ENCODE results near the gene CYB5R4. TPM values are rescaled to one million over a fixed set of nuclear protein-coding genes. Genes with fewer than 3 reads are reported as not detected.

The CYB5R4 gene
- total RNA-seq, 1 experiment from 2014 or later: 12.5 TPM

DNA sequence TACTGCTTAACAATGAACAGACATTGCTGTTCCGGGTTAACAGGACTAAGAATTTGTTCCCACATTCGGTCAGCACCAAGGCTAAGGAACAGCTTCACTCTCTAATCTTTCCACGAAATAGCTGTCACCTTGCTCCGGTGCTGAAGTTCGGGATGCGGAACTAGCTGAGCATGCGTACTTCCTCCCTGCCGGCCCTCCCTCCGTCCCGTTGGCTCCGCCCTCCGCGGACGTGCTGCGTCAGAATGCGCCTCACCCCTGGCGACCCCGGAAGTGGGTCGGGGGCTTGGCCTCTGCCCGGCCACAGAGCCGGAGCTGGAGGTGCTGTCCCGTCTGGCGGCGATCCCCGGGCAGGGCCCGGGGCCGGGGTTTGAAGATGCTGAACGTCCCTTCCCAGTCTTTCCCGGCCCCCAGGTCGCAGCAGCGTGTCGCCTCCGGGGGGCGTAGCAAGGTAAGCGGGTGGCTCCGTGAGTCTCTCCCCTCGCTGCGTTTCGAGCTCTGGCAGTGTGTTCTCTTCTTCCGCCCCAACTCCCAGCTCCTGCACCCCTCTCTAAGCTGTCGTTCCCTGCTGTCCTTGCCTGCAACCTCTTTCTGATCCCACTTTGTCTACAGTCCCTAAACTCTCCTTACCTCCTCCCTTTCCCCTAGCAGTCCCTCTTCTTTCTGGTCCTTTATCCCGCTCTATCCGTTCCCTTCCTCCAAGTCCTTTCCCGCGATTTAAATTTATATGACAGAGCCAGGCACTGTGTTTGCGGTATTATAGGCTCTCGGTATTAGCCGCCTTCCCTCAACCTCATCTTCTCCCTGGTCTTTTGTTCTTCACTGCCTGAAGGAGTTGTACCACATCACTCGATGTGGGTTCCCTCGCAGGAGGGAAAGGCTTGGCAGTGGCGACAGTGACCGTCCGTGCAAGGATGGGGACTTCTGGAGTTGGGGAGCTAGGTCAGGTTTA, at the start of gene CYB5R4 (continued):
- TF ChIP-seq E2F1 (CRISPR knock-in tag; IDR thresholded peaks at IDR 0.05) (peak; percentile 94), CREM (CRISPR knock-in tag; IDR thresholded peaks at IDR 0.05) (peak; percentile 78), ETV6 (CRISPR knock-in tag; IDR thresholded peaks at IDR 0.05) (peak; percentile 84), TCF7 (CRISPR knock-in tag; IDR thresholded peaks at IDR 0.05; ENCODE audit: low read depth) (peak; percentile 90), NFATC4 (CRISPR knock-in tag; IDR thresholded peaks at IDR 0.05) (no peak), ZNF281 (CRISPR knock-in tag; IDR thresholded peaks at IDR 0.05) (peak; percentile 95), ZNF317 (CRISPR knock-in tag; IDR thresholded peaks at IDR 0.05; ENCODE audit: borderline replicate concordance, low read depth) (no peak), ZNF219 (CRISPR knock-in tag; IDR thresholded peaks at IDR 0.05; ENCODE audit: borderline replicate concordance) (peak; percentile 98), ZNF232 (CRISPR knock-in tag; IDR thresholded peaks at IDR 0.05) (peak; percentile 97), TEAD1 (CRISPR knock-in tag; IDR thresholded peaks at IDR 0.05) (peak; percentile 94), CBFB (CRISPR knock-in tag; IDR thresholded peaks at IDR 0.05; ENCODE audit: low read depth) (no peak), HMGA2 (CRISPR knock-in tag; IDR thresholded peaks at IDR 0.05) (no peak), MXD4 (CRISPR knock-in tag; IDR thresholded peaks at IDR 0.05; ENCODE audit: borderline replicate concordance) (no peak), SMAD3 (CRISPR knock-in tag; IDR thresholded peaks at IDR 0.05; ENCODE audit: borderline replicate concordance) (peak; percentile 91)
- TF ChIP-seq, protein P1, sequence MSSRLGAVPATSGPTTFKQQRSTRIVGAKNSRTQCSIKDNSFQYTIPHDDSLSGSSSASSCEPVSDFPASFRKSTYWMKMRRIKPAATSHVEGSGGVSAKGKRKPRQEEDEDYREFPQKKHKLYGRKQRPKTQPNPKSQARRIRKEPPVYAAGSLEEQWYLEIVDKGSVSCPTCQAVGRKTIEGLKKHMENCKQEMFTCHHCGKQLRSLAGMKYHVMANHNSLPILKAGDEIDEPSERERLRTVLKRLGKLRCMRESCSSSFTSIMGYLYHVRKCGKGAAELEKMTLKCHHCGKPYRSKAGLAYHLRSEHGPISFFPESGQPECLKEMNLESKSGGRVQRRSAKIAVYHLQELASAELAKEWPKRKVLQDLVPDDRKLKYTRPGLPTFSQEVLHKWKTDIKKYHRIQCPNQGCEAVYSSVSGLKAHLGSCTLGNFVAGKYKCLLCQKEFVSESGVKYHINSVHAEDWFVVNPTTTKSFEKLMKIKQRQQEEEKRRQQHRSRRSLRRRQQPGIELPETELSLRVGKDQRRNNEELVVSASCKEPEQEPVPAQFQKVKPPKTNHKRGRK (CRISPR knock-in tag; IDR thresholded peaks at IDR 0.05; ENCODE audit: borderline replicate concordance): no peak
- TF ChIP-seq, protein P2, sequence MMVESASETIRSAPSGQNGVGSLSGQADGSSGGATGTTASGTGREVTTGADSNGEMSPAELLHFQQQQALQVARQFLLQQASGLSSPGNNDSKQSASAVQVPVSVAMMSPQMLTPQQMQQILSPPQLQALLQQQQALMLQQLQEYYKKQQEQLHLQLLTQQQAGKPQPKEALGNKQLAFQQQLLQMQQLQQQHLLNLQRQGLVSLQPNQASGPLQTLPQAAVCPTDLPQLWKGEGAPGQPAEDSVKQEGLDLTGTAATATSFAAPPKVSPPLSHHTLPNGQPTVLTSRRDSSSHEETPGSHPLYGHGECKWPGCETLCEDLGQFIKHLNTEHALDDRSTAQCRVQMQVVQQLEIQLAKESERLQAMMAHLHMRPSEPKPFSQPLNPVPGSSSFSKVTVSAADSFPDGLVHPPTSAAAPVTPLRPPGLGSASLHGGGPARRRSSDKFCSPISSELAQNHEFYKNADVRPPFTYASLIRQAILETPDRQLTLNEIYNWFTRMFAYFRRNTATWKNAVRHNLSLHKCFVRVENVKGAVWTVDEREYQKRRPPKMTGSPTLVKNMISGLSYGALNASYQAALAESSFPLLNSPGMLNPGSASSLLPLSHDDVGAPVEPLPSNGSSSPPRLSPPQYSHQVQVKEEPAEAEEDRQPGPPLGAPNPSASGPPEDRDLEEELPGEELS (CRISPR knock-in tag; IDR thresholded peaks at IDR 0.05): peak; percentile 98

DNA sequence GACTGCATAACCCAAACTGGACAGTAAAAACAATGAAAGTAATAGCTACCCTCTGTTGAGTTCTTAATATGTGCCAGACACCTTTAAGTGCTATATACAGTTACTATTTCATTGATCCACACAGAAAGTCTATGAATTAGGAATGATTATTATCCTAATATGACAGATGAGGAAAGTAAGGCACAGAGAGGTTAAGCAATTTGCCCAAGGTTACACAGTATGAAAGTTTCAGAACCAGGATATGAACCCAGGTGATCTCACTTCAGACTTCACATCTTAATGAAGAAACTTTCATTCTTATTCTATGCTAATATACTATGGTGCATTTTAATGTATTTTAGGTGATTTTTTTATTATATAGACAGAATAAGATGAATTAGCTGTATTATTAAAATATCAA, 46.9 kb upstream of the CYB5R4 start:
- DNase-seq (ENCODE audit: low spot score): no peak
- ChIA-PET POLR2A (no interaction called here), CTCF (no interaction called here)
- Mint-ChIP-seq H3K4me1 (no peaks in the 10 kb centered on the region), H3K4me3 (no peak overlapping the region), H3K27me3 (ENCODE audit: low read depth) (no peaks in the 10 kb centered on the region), H3K36me3 (no peaks in the 10 kb centered on the region), H3K27ac (no peak overlapping the region), H3K9me3 (no peaks in the 10 kb centered on the region)
- no peak for ATAC-seq
- no peak for TF ChIP-seq JUN (CRISPR knock-in tag; IDR thresholded peaks at IDR 0.05)
- TF ChIP-seq ATF6 (CRISPR knock-in tag; IDR thresholded peaks at IDR 0.05): no peak
- TF ChIP-seq ERG (CRISPR knock-in tag; IDR thresholded peaks at IDR 0.05): no peak
- no peak for TF ChIP-seq IRF2 (CRISPR knock-in tag; IDR thresholded peaks at IDR 0.05; ENCODE audit: borderline replicate concordance, low read depth)
- TF ChIP-seq, protein P2 (CRISPR knock-in tag; IDR thresholded peaks at IDR 0.05): no peak
- no peak for TF ChIP-seq NR1H2 (CRISPR knock-in tag; IDR thresholded peaks at IDR 0.05)
- TF ChIP-seq ELF4 (CRISPR knock-in tag; IDR thresholded peaks at IDR 0.05; ENCODE audit: low read depth): no peak
- TF ChIP-seq RELA (CRISPR knock-in tag; IDR thresholded peaks at IDR 0.05; ENCODE audit: borderline replicate concordance): no peak
